Left ventricle myocardium inferior (tissue), 1 donor: ENCODE measurements around the gene OSBPL5. TPM values are rescaled to one million over a fixed set of nuclear protein-coding genes. Genes with fewer than 3 reads are reported as not detected.

Source experiments
- DNase-seq: peaks from one replicate; pipeline ENCODE4 v3.0.0-alpha.2; 2020
- H3K27ac ChIP-seq: fragments of 200-600 bp; replicated peaks from 2 replicates; pipeline ENCODE4 v1.8.0; 2021
- H3K27me3 ChIP-seq: fragments of 200-600 bp; 2 replicates; pipeline ENCODE4 v1.8.0; 2021; ENCODE audit warnings: low read depth
- H3K36me3 ChIP-seq: fragments of 200-600 bp; 2 replicates; pipeline ENCODE4 v1.8.0; 2021
- H3K4me1 ChIP-seq: fragments of 200-600 bp; 2 replicates; pipeline ENCODE4 v1.8.0; 2021
- H3K4me3 ChIP-seq: fragments of 200-600 bp; 2 replicates; pipeline ENCODE4 v1.8.0; 2021; ENCODE audit warnings: mild to moderate bottlenecking, moderate library complexity
- H3K9me3 ChIP-seq: fragments of 200-600 bp; replicated peaks from 2 replicates; pipeline ENCODE4 v1.8.0; 2021
- CTCF ChIP-seq: fragments of 200-600 bp; IDR thresholded peaks from 2 replicates; pipeline ENCODE4 v1.8.0; 2021; ENCODE audit warnings: antibody characterized with exemption, mild to moderate bottlenecking, borderline replicate concordance
- intact Hi-C: fragments of 100-400 bp; cut with micrococcal nuclease; formaldehyde crosslinking; loops from one replicate; pipeline ENCODE4 v1.11.0; 2022
- total RNA-seq: library from RNA; stranded (reverse); fragmentation: NEBNext Ultra II Directional; extraction: Animal tissue kit (Norgen Biotek cat#: 25700); gene quantifications from one replicate; pipeline ENCODE4 v1.2.1, GENCODE V29; 2021
- donor health status: DM: no; HTN: yes; CAD: no; lungs with severe emphysema.

The OSBPL5 gene
- total RNA-seq, 1 donor from 2014 or later, result 11.4 TPM

GRCh38 chr11:3149852-3150188 is 15.3 kb downstream of the OSBPL5 start:
- peaks cover 11% of the 10 kb centered on the region for H3K36me3 ChIP-seq
- H3K9me3 ChIP-seq, result no peaks in the 10 kb centered on the region
- TF ChIP-seq CTCF, result no peak
- intact Hi-C loops, result loop anchor here (10.0 kb wide), 1 partner anchor 65 kb away; the partner anchor contains the start of gene MRGPRG
- no peak for DNase-seq
- no peak overlapping the region for H3K4me3 ChIP-seq
- peaks cover 91% of the 10 kb centered on the region for H3K4me1 ChIP-seq
- no peaks in the 10 kb centered on the region for H3K27me3 ChIP-seq
- H3K27ac ChIP-seq, result no peak overlapping the region

GRCh38 chr11:3148990-3149851 is 15.9 kb downstream of the OSBPL5 start:
- Histone ChIP-seq H3K4me1 (peaks cover 85% of the 10 kb centered on the region), H3K4me3 (no peak overlapping the region), H3K9me3 (no peaks in the 10 kb centered on the region), H3K27me3 (no peaks in the 10 kb centered on the region), H3K36me3 (peaks cover 11% of the 10 kb centered on the region), H3K27ac (no peak overlapping the region)
- intact Hi-C loops, result no loop called here
- no peak for TF ChIP-seq CTCF
- DNase-seq, result no peak

- Histone ChIP-seq H3K4me1 (peaks cover 77% of the 10 kb centered on the region), H3K9me3 (no peaks in the 10 kb centered on the region), H3K27me3 (no peaks in the 10 kb centered on the region), H3K4me3 (no peak overlapping the region), H3K36me3 (peaks cover 11% of the 10 kb centered on the region), H3K27ac (no peak overlapping the region)
- TF ChIP-seq CTCF, result no peak
- DNase-seq, result no peak
- intact Hi-C loops, result no loop called here
These were observed 16.7 kb downstream of the OSBPL5 start for GRCh38 chr11:3148255-3148989.

GRCh38 chr11:3147626-3148025 is 17.5 kb downstream of the OSBPL5 start:
- H3K4me1 ChIP-seq, result peaks cover 69% of the 10 kb centered on the region
- peak overlapping the region; percentile 15 for H3K4me3 ChIP-seq
- H3K36me3 ChIP-seq, result peaks cover 10% of the 10 kb centered on the region
- DNase-seq, result no peak
- intact Hi-C loops, result no loop called here
- no peaks in the 10 kb centered on the region for H3K9me3 ChIP-seq
- no peaks in the 10 kb centered on the region for H3K27me3 ChIP-seq
- no peak for TF ChIP-seq CTCF
- peak overlapping the region; percentile 84 for H3K27ac ChIP-seq

- DNase-seq, result peak; percentile 68
- Histone ChIP-seq H3K4me1 (peaks cover 65% of the 10 kb centered on the region), H3K27ac (peak overlapping the region; percentile 84), H3K9me3 (no peaks in the 10 kb centered on the region), H3K27me3 (no peaks in the 10 kb centered on the region), H3K4me3 (peak overlapping the region; percentile 15), H3K36me3 (peaks cover 6% of the 10 kb centered on the region)
- intact Hi-C loops, result no loop called here
- TF ChIP-seq CTCF, result no peak
These were observed 17.9 kb downstream of the OSBPL5 start for GRCh38 chr11:3147257-3147619.
